Activated CD4-positive, alpha-beta memory T cell treated with anti-CD3 and anti-CD28 coated beads, Interleukin-2, amount 10 ng/mL, durations not matched to agents 7 days and 5 days (primary cell): Measurements from ENCODE around the gene HES1. TPM values are rescaled to one million over a fixed set of nuclear protein-coding genes. Genes with fewer than 3 reads are reported as not detected.

Experiments used
- CTCF ChIA-PET: fragments of 350-600 bp; sonication (Branson Sonifier 250); formaldehyde crosslinking; loops from one replicate; lab custom pipeline; 2021; ENCODE audit warnings: antibody characterized with exemption, inconsistent platforms; lab: Charles Lee
- POLR2A ChIA-PET: fragments of 350-600 bp; sonication (Branson Sonifier 250); formaldehyde crosslinking; loops from one replicate; lab custom pipeline; 2021; ENCODE audit warnings: antibody characterized with exemption; lab: Charles Lee
- DNase-seq: peaks from one replicate; pipeline ENCODE4 v3.0.0-alpha.2; 2020
- H3K27ac Mint-ChIP-seq: one replicate; pipeline ENCODE4 v1.8.0; 2021; ENCODE audit warnings: mild to moderate bottlenecking, mixed read lengths
- H3K27me3 Mint-ChIP-seq: one replicate; pipeline ENCODE4 v1.8.0; 2021; ENCODE audit warnings: mixed read lengths
- H3K36me3 Mint-ChIP-seq: one replicate; pipeline ENCODE4 v1.8.0; 2021; ENCODE audit warnings: low read depth, mixed read lengths
- H3K4me1 Mint-ChIP-seq: one replicate; pipeline ENCODE4 v1.8.0; 2021; ENCODE audit warnings: mixed read lengths
- H3K4me3 Mint-ChIP-seq: one replicate; pipeline ENCODE4 v1.8.0; 2021; ENCODE audit warnings: mild to moderate bottlenecking, mixed read lengths
- H3K9me3 Mint-ChIP-seq: one replicate; pipeline ENCODE4 v1.8.0; 2021; ENCODE audit warnings: mixed read lengths
- total RNA-seq, 2 experiments: library from RNA; stranded (reverse); gene quantifications; one replicate each; pipeline ENCODE4 v1.2.3, GENCODE V29; 2021

Gene HES1
- total RNA-seq, 2 experiments from 2014 or later = 11.2 to 11.3 TPM

GRCh38 chr3:194095464-194095863 lies 40.5 kb upstream of the HES1 start:
- peaks cover 38% of the 10 kb centered on the region for H3K4me1 Mint-ChIP-seq
- CTCF ChIA-PET = no interaction called here
- DNase-seq = no peak

GRCh38 chr3:194095902-194096301 lies 40.0 kb upstream of the HES1 start:
- Mint-ChIP-seq H3K9me3 (no peaks in the 10 kb centered on the region), H3K27ac (no peak overlapping the region), H3K27me3 (peaks cover 13% of the 10 kb centered on the region), H3K4me1 (peaks cover 36% of the 10 kb centered on the region), H3K36me3 (no peaks in the 10 kb centered on the region), H3K4me3 (no peak overlapping the region)
- POLR2A ChIA-PET = no interaction called here
- DNase-seq = no peak
- CTCF ChIA-PET = no interaction called here

More at GRCh38 chr3:194095464-194095863, 40.5 kb upstream of the HES1 start:
- peaks cover 9% of the 10 kb centered on the region for H3K27me3 Mint-ChIP-seq
- POLR2A ChIA-PET = no interaction called here
- H3K9me3 Mint-ChIP-seq = no peaks in the 10 kb centered on the region
- no peak overlapping the region for H3K4me3 Mint-ChIP-seq
- H3K36me3 Mint-ChIP-seq = no peaks in the 10 kb centered on the region
- H3K27ac Mint-ChIP-seq = no peak overlapping the region

DNA sequence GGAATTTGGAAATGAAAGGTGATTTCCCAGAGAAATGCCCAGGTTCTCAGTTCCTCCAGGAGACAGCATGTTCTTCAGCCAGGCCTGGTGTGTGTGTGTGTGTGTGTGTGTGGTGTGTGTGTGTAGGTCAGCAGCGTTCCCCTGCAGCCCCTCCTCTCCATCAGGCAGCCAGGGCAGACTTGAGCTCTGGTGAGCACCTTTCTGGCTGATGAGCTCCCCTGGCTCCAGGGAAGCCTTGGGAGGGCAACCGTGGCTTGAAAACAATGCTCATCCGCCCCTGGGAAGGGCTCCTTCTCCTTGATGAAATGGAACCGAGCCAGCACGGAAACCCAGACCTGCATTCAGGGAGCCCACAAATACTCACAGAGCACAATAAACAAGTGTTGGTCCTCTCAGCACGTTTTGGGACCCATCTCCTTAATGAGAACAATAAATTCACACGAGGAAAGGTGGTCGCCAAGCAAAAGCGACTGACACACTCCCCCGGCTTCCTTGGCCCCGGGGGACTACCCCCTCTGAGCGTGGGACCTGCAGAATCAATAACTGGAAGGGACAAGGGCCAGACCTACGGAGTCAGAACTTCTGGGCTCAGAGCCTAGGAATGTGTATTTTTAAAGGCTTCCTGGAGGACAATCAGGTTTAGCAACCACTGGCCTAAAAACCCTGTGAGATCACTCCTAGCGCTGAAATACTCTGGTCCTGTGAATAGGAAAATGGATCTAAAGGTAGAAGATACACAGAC lies 38.6 kb upstream of the HES1 start:
- ChIA-PET CTCF (interaction anchor here (1.2 kb wide), 1 partner anchor 219 kb away, joined by 3 read pairs; no protein-coding TSS in a partner anchor), POLR2A (no interaction called here)
- H3K27ac Mint-ChIP-seq = no peak overlapping the region
- peaks cover 13% of the 10 kb centered on the region for H3K27me3 Mint-ChIP-seq
- no peak overlapping the region for H3K4me3 Mint-ChIP-seq
- H3K36me3 Mint-ChIP-seq = no peaks in the 10 kb centered on the region
- no peaks in the 10 kb centered on the region for H3K9me3 Mint-ChIP-seq
- H3K4me1 Mint-ChIP-seq = peaks cover 31% of the 10 kb centered on the region
- DNase-seq = no peak

- no peaks in the 10 kb centered on the region for H3K36me3 Mint-ChIP-seq
- no peak for DNase-seq
- ChIA-PET CTCF (interaction anchor here (1.0 to 1.2 kb wide), 2 partner anchors 30 to 218 kb away, joined by 3 read pairs; no protein-coding TSS in a partner anchor), POLR2A (interaction anchor here (0.7 kb wide), 1 partner anchor 14 kb away, joined by 3 read pairs; no protein-coding TSS in a partner anchor)
- H3K27ac Mint-ChIP-seq = no peak overlapping the region
- H3K4me3 Mint-ChIP-seq = no peak overlapping the region
- H3K9me3 Mint-ChIP-seq = no peaks in the 10 kb centered on the region
- H3K4me1 Mint-ChIP-seq = peaks cover 35% of the 10 kb centered on the region
- peaks cover 19% of the 10 kb centered on the region for H3K27me3 Mint-ChIP-seq
Observed at GRCh38 chr3:194098081-194098842, 37.7 kb upstream of the HES1 start.

- Mint-ChIP-seq H3K4me3 (no peak overlapping the region), H3K27me3 (peaks cover 23% of the 10 kb centered on the region), H3K27ac (no peak overlapping the region), H3K4me1 (peaks cover 38% of the 10 kb centered on the region), H3K9me3 (no peaks in the 10 kb centered on the region), H3K36me3 (no peaks in the 10 kb centered on the region)
- DNase-seq = no peak
- CTCF ChIA-PET = interaction anchor here (1.0 to 1.2 kb wide), 2 partner anchors 30 to 217 kb away, joined by 3 read pairs; no protein-coding TSS in a partner anchor
- POLR2A ChIA-PET = interaction anchor here (0.7 kb wide), 1 partner anchor 15 kb away, joined by 3 read pairs; no protein-coding TSS in a partner anchor
Observed at GRCh38 chr3:194098843-194099183, 37.1 kb upstream of the HES1 start.

DNA sequence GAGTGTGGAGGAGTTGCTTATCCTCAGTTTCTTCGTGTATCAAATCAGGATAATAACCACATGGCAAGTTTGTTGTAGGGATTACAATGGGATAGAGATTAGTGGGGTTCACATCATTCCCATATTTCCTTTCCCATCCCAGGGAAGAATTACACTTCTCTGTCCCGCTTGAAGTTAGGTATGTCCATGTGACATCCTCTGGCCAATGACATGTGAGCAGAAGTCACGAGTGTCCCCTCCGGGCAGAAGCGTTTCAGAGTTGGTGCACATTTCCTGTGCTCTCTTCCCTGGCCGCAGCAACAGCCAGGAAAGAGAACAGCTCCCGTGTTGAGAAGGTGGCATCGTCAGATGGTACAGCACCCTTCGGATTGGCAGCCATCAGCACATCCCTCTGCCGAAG lies 36.7 kb upstream of the HES1 start:
- H3K4me1 Mint-ChIP-seq = peaks cover 40% of the 10 kb centered on the region
- H3K27me3 Mint-ChIP-seq = peaks cover 24% of the 10 kb centered on the region
- ChIA-PET POLR2A (interaction anchor here (0.7 kb wide), 1 partner anchor 15 kb away, joined by 3 read pairs; no protein-coding TSS in a partner anchor), CTCF (interaction anchor here (1.0 kb wide), 1 partner anchor 29 kb away, joined by 3 read pairs; no protein-coding TSS in a partner anchor)
- no peak overlapping the region for H3K4me3 Mint-ChIP-seq
- H3K27ac Mint-ChIP-seq = no peak overlapping the region
- no peaks in the 10 kb centered on the region for H3K36me3 Mint-ChIP-seq
- H3K9me3 Mint-ChIP-seq = no peaks in the 10 kb centered on the region
- no peak for DNase-seq

DNA sequence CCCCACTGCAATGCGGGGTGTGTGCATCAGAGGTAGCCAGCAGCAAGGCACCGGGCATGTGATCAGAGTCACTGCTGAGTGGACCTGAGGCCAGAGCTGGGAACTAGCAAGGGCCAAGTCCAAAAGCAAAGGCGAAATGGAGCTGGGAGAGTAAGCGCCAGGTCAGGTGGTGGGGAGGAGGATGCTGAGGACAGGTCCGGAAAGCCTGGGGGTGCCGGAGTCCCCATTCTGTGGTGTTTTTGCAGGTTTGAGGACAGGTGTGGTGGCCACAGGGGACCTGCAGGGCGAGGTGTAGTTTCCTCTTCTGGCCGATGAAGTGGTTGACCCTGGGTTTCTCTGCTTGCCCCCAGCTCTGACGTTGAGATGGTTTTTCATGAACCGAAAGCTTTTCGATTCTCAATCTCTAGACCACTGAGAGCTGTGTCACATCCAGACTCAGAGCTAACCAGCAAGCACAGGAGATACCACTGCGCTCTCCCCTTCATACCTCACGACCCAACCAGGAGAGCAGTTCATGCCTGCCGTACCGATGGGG lies 35.0 kb upstream of the HES1 start:
- Mint-ChIP-seq H3K4me3 (no peak overlapping the region), H3K36me3 (no peaks in the 10 kb centered on the region), H3K27ac (no peak overlapping the region), H3K27me3 (peaks cover 40% of the 10 kb centered on the region), H3K4me1 (peaks cover 30% of the 10 kb centered on the region), H3K9me3 (no peaks in the 10 kb centered on the region)
- DNase-seq = no peak
- ChIA-PET POLR2A (no interaction called here), CTCF (no interaction called here)

DNA sequence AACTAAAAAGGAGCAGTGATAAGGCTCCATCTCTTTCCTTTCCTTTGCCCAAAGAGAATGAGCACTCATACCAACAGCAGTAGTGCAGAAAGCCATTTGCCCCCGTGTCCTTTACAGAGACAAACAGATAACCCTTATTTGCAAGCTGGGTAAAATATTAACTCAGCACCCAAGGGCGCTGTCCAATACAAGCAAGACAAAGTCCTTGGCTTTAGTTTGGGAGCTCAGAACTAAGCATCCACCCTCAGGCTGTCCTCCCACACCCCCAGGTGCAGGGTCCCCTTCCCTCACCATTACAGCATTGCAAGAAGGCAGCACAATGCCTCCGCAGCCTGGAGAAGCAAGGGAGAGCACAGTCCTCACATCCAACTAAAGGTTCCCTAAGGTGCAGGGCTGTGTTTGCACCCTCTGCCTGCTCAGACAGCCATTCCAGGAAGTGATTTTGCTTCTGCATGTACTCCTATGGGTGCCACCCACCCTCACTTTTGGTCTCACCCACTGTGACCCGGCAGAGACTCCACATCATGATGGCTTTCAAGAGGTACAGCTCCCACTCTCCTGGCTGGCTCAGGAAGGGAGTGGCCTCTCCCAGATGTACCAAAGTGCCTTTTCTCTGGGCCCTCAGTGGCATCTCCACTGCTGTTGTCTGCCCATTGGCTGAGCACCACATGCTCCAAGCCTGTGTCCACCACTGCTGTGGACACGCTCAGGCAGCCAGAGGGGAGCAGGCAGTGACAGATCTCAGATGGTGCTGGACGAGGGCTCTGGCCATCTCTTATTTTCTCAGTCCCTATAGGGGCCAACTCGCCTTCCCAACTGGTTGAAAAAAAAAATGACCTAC lies 34.1 kb upstream of the HES1 start:
- ChIA-PET CTCF (no interaction called here), POLR2A (no interaction called here)
- H3K27ac Mint-ChIP-seq = no peak overlapping the region
- no peaks in the 10 kb centered on the region for H3K36me3 Mint-ChIP-seq
- no peak for DNase-seq
- no peaks in the 10 kb centered on the region for H3K9me3 Mint-ChIP-seq
- peaks cover 47% of the 10 kb centered on the region for H3K27me3 Mint-ChIP-seq
- peaks cover 29% of the 10 kb centered on the region for H3K4me1 Mint-ChIP-seq
- no peak overlapping the region for H3K4me3 Mint-ChIP-seq

DNA sequence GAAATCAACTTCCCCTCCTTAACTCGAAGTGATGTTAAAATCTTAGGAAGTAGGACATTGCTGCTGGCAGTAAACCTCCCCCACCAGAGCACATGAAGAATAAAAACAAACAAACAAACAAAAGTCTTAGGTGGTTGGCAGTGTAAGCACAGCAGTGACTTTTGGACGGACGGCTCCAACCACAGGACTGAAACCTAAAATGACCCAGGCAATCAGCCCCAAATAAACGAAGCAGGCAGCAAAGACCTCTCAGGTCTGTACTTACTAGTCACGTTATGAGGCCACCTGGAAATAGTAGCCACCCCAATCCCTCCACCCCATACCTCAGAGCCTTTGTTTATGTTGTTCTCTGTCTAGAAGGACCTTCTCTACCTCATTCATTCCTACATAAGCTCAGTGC lies 33.5 kb upstream of the HES1 start:
- H3K36me3 Mint-ChIP-seq = no peaks in the 10 kb centered on the region
- H3K4me3 Mint-ChIP-seq = no peak overlapping the region
- H3K9me3 Mint-ChIP-seq = no peaks in the 10 kb centered on the region
- no peak overlapping the region for H3K27ac Mint-ChIP-seq
- no peak for DNase-seq
- peaks cover 29% of the 10 kb centered on the region for H3K4me1 Mint-ChIP-seq
- ChIA-PET POLR2A (no interaction called here), CTCF (no interaction called here)
- peaks cover 52% of the 10 kb centered on the region for H3K27me3 Mint-ChIP-seq

GRCh38 chr3:194103505-194103904 lies 32.4 kb upstream of the HES1 start:
- CTCF ChIA-PET = no interaction called here
- Mint-ChIP-seq H3K4me1 (peaks cover 19% of the 10 kb centered on the region), H3K27me3 (peaks cover 57% of the 10 kb centered on the region), H3K27ac (no peak overlapping the region), H3K9me3 (no peaks in the 10 kb centered on the region), H3K4me3 (no peak overlapping the region), H3K36me3 (no peaks in the 10 kb centered on the region)
- no peak for DNase-seq
- POLR2A ChIA-PET = no interaction called here

DNA sequence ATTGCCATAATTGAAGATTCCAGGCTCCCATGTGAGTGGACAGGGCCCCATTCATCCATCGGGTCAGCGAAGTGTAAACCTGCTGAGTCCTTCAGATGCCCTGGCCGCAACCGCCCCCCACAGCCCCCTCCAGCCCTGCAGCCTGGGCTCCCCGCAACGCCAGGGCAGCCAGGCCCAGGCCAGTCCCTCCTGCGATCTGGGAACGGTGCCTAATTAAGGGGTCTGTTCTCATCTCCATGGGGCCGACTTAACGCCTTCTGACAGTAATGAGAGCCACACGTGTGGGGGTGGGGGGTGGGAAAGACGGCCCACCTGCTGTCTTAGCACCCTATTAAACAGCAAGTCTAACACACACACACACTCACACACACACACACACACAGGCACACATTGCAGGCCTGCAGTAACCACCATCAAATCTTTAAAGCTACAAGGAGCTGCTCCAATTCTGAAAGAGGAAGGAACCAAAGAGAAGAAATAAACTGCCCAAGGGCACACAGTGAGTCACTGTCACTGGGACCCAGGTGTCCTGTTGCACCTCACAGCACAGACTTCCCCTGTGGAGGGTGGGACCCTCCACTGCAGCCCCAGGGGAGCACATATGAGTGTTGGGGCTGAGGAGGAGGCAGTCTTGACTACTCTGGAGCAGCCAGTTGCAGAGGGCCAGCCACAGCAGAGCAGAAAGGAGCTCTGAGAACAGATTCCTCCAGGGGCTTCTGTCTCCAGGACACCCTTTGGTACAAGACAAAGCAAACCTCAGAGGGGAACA lies 31.8 kb upstream of the HES1 start:
- ChIA-PET POLR2A (interaction anchor here (1.2 kb wide), 1 partner anchor 20 kb away, joined by 3 read pairs; no protein-coding TSS in a partner anchor), CTCF (no interaction called here)
- H3K27me3 Mint-ChIP-seq = peaks cover 62% of the 10 kb centered on the region

DNA sequence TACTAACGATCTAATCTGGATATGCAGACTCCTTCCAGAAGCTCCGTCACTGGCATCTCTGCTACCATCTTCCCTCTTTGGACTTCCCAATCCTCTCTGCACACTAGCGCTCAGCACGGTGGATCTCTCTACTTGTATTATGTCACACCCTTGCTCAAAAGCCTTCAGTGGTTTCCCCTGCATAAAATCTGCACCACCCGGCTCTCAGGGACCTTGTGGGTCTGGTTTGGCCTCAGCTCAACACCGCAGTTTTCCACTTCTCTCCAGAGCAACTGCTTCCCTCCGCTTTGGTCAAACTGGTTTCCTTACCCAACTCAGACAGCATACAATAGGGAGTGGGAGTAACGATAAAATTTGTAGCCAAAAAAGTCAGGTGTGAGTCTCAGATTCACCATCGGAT lies 30.7 kb upstream of the HES1 start:
- POLR2A ChIA-PET = no interaction called here
- Mint-ChIP-seq H3K4me3 (no peak overlapping the region), H3K9me3 (no peaks in the 10 kb centered on the region), H3K36me3 (no peaks in the 10 kb centered on the region), H3K27me3 (peaks cover 64% of the 10 kb centered on the region), H3K4me1 (peaks cover 10% of the 10 kb centered on the region), H3K27ac (no peak overlapping the region)
- DNase-seq = no peak
- CTCF ChIA-PET = no interaction called here

More for the DNA sequence above, 31.8 kb upstream of the HES1 start:
- Mint-ChIP-seq H3K27ac (no peak overlapping the region), H3K4me1 (peaks cover 13% of the 10 kb centered on the region), H3K4me3 (no peak overlapping the region), H3K36me3 (no peaks in the 10 kb centered on the region), H3K9me3 (no peaks in the 10 kb centered on the region)
- no peak for DNase-seq
